ENCODE data around the gene PKNOX2. TPM values are rescaled to one million over a fixed set of nuclear protein-coding genes. Genes with fewer than 3 reads are reported as not detected.

PKNOX2 gene
- total RNA-seq, 1 experiment from 2014 or later, result not detected

GRCh38 chr11:125262194-125262829 lies 97.8 kb downstream of the PKNOX2 start:
- Mint-ChIP-seq H3K27me3 (ENCODE audit: unreplicated experiment) (peaks cover 76% of the 10 kb centered on the region), H3K36me3 (ENCODE audit: insufficient read depth, unreplicated experiment) (no peaks in the 10 kb centered on the region), H3K4me3 (ENCODE audit: low read depth, unreplicated experiment) (no peak overlapping the region), H3K27ac (ENCODE audit: unreplicated experiment) (no peak overlapping the region), H3K4me1 (ENCODE audit: low read depth, unreplicated experiment) (no peaks in the 10 kb centered on the region), H3K9me3 (ENCODE audit: low read depth, unreplicated experiment) (no peaks in the 10 kb centered on the region)
- intact Hi-C loops (cut with micrococcal nuclease; ENCODE audit: unreplicated experiment), result no loop called here
- CTCF ChIA-PET, result no interaction called here
- no peak for DNase-seq
- TF ChIP-seq CTCF (IDR thresholded peaks at IDR 0.05; ENCODE audit: unreplicated experiment), result no peak
- no TSS peak for BruUV-seq (replicated peaks)

DNA sequence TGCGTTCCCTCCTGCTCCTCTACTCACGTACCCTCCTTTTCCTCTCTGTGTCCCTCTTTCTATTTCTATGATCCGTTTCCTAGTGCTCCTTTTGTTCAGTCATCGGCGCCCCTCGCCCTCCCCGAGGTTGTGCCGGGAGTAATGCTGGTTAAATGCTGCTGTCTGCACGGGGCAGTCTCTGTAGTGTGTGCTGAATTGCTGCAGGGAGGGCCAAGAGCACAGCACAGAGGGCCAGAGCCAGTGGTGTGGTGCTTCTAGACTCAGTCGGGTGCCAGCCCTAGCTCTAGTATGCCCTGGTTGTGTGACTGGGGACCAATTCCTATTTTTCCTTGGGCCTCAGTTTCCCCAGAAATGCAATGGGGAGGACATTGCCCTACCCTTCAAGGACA lies 98.3 kb downstream of the PKNOX2 start:
- no peak overlapping the region for H3K4me3 Mint-ChIP-seq (ENCODE audit: low read depth, unreplicated experiment)
- no TSS peak for BruUV-seq (replicated peaks)
- intact Hi-C loops (cut with micrococcal nuclease; ENCODE audit: unreplicated experiment), result no loop called here
- H3K9me3 Mint-ChIP-seq (ENCODE audit: low read depth, unreplicated experiment), result no peaks in the 10 kb centered on the region
- no peak for TF ChIP-seq CTCF (IDR thresholded peaks at IDR 0.05; ENCODE audit: unreplicated experiment)
- CTCF ChIA-PET, result no interaction called here
- H3K27ac Mint-ChIP-seq (ENCODE audit: unreplicated experiment), result no peak overlapping the region
- peaks cover 76% of the 10 kb centered on the region for H3K27me3 Mint-ChIP-seq (ENCODE audit: unreplicated experiment)
- H3K36me3 Mint-ChIP-seq (ENCODE audit: insufficient read depth, unreplicated experiment), result no peaks in the 10 kb centered on the region
- no peaks in the 10 kb centered on the region for H3K4me1 Mint-ChIP-seq (ENCODE audit: low read depth, unreplicated experiment)
- DNase-seq, result no peak

- Mint-ChIP-seq H3K4me3 (ENCODE audit: low read depth, unreplicated experiment) (no peak overlapping the region), H3K27me3 (ENCODE audit: unreplicated experiment) (peaks cover 76% of the 10 kb centered on the region), H3K9me3 (ENCODE audit: low read depth, unreplicated experiment) (no peaks in the 10 kb centered on the region), H3K4me1 (ENCODE audit: low read depth, unreplicated experiment) (no peaks in the 10 kb centered on the region), H3K27ac (ENCODE audit: unreplicated experiment) (no peak overlapping the region), H3K36me3 (ENCODE audit: insufficient read depth, unreplicated experiment) (no peaks in the 10 kb centered on the region)
- intact Hi-C loops (cut with micrococcal nuclease; ENCODE audit: unreplicated experiment), result no loop called here
- CTCF ChIA-PET, result no interaction called here
- no TSS peak for BruUV-seq (replicated peaks)
- no peak for TF ChIP-seq CTCF (IDR thresholded peaks at IDR 0.05; ENCODE audit: unreplicated experiment)
- DNase-seq, result no peak
Measured at GRCh38 chr11:125263268-125263790, 98.8 kb downstream of the PKNOX2 start.

GRCh38 chr11:125264100-125265022 lies 99.8 kb downstream of the PKNOX2 start:
- no TSS peak for BruUV-seq (replicated peaks)
- CTCF ChIA-PET, result no interaction called here
- Mint-ChIP-seq H3K4me3 (ENCODE audit: low read depth, unreplicated experiment) (no peak overlapping the region), H3K9me3 (ENCODE audit: low read depth, unreplicated experiment) (no peaks in the 10 kb centered on the region), H3K27me3 (ENCODE audit: unreplicated experiment) (peaks cover 83% of the 10 kb centered on the region), H3K4me1 (ENCODE audit: low read depth, unreplicated experiment) (no peaks in the 10 kb centered on the region), H3K27ac (ENCODE audit: unreplicated experiment) (no peak overlapping the region), H3K36me3 (ENCODE audit: insufficient read depth, unreplicated experiment) (no peaks in the 10 kb centered on the region)
- no peak for TF ChIP-seq CTCF (IDR thresholded peaks at IDR 0.05; ENCODE audit: unreplicated experiment)
- no peak for DNase-seq
- intact Hi-C loops (cut with micrococcal nuclease; ENCODE audit: unreplicated experiment), result no loop called here
